RCC 7860 (cell line): ENCODE results near the gene SH3RF3.
"Not testable (repeated sequence)": the region's sequence is repeated elsewhere in the genome, so short reads cannot be mapped to it uniquely, and the experiment has no call there.

Source experiments
- DNase-seq: peaks from one replicate; pipeline ENCODE4 v3.0.0-alpha.2; 2015; ENCODE audit warnings: low spot score
- FAIRE-seq: peaks from 2 replicates; lab custom pipeline; 2012; peaks lifted over from hg19 to GRCh38; lab: Jason Lieb, UNC

The SH3RF3 gene

DNA sequence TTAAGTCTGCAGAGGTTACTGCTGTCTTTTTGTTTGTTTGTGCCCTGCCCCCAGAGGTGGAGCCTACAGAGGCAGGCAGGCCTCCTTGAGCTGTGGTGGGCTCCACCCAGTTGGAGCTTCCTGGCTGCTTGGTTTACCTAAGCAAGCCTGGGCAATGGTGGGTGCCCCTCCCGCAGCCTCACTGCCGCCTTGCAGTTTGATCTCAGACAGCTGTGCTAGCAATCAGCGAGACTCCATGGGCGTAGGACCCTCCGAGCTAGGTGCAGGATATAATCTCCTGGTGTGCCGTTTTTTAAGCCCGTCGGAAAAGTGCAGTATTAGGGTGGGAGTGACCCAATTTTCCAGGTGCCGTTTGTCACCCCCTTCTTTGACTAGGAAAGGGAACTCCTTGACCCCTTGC, 11.8 kb upstream of the SH3RF3 start:
- not testable (repeated sequence) for DNase-seq, FAIRE-seq

DNA sequence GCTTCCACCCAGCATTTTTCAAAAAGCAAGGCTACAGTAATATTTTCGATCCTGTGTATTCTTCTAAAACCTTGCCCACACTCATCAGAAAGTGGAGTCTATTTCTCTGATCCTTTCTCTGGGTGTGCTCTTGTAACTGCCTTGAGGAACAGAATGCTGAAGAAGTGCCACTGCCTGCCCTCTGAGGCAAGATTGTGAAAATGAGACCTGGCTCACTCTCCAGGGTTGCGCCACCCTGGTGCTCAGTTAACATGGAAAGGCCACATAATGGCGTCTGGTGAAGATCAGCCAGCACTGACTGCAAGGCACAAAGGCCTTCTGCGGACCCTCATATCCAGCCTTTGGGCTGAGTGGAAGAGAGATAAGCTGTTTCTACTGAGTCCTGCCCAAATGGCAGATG, 11.2 kb upstream of the SH3RF3 start:
- no peak for FAIRE-seq
- DNase-seq: no peak

DNA sequence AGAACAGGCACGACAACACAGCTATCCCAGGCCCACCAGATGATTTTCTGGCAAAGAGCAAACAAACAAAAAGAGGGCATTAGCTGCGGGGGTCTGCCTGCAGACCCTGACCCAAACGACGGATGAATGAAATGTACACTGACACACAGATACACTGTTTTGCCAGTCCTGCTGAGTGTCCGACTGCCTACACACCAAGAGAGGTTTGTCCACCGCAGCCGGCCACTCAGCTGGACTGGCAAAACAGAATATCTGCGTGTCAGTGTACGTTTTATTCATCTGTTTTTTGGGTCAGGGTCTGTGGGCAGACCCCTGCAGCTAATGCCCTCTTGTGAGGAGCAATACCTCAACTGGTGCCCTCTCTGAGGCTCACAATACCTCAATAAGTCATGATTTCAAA, 10.7 kb upstream of the SH3RF3 start:
- FAIRE-seq: no peak

DNA sequence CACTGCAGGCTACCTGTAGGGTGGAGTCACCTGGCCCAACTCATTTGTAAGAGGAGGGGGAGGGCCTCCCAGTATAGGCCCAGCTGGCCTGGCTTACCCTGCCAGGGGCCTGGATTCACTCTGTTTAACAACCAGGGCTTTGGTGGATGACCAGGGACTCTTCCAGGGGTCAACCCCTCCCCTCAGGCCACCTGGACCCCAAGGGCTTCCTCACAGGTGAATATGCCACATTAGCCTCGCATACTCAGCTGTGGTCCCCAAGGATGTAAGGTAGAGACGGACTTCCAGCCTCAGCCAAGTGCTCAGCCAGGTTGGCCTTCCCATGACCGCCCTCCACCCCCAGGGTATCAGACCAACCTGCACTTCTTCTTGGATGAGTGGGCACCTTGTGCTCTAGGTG, 8.8 kb upstream of the SH3RF3 start:
- DNase-seq (no peak), FAIRE-seq (no peak)

More for the DNA sequence above, 10.7 kb upstream of the SH3RF3 start:
- DNase-seq: no peak

DNA sequence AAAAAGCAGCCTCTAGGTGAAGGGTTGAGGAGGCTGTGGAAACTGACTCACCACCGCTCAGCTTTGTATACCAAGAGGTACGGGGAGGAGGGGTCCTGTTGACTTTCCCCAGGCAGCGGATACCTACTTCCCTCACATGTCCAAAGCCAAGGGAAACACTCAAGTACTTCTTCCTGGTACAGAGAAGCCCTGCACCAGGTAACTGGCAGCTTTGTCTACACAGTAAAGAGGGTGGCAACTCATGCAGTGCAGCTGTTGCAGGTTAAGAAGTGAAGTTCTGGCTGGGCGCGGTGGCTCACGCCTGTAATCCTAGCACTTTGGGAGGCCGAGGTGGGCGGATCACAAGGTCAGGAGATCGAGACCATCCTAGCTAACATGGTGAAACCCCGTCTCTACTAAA, 8.3 kb upstream of the SH3RF3 start:
- FAIRE-seq, DNase-seq: not testable (repeated sequence)

DNA sequence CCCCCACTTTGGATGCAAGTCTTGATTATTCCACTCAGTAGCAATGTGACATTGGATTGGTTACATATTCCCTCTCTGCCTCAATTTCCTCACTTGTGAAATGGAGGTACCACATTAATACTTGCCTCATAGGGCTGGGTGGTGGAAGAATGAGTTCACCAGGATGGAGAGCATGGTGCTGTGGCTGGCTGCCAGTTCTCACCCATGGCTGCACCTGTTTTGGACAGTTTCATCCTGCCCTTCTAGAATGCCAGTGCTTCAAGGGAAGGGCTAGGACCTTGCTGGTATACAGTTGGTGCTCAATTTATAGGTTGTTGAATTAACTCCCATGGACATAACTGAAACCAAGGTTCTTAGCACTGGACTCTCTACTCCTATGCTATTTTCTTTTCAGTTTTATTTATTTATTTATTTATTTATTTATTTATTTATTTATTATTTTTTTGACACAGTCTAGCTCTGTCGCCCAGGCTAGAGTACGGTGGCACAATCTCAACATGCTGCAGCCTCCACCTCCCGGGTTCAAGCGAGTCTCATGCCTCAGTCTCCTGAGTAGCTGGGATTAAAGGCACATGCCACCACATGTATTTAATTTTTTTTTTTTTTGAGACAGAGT, 5.3 kb upstream of the SH3RF3 start:
- FAIRE-seq: no peak
- DNase-seq: no peak

DNA sequence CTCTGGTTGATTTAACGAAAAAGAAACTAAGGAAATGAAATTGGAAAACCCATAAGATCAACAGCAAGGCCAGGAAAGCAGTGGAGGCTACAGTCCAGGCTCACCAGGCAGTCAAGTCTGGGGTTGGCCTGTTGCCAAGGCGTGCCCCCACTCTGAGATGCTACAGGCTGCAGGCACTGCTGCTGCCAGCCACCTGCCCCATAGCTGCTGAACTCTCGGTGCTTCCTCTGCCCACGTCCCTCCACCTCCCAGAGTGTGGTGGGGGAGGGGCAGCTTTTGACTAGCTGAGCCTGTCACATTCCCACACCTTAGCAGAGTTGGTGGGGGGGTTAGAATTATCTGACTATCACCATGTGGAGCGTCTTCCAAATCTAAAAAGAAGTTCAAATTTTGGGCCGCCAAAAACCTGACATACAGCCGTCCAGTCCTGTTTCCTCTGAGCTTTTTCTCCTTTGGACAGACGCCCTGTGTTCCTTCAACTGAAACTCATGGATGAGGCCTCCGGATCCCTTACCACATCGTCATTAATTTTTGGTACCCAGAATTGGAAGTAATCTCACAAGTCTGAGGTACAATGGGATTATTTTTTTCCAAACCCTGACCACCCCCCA, 3.9 kb upstream of the SH3RF3 start:
- FAIRE-seq: no peak
- peak; percentile 14 for DNase-seq

DNA sequence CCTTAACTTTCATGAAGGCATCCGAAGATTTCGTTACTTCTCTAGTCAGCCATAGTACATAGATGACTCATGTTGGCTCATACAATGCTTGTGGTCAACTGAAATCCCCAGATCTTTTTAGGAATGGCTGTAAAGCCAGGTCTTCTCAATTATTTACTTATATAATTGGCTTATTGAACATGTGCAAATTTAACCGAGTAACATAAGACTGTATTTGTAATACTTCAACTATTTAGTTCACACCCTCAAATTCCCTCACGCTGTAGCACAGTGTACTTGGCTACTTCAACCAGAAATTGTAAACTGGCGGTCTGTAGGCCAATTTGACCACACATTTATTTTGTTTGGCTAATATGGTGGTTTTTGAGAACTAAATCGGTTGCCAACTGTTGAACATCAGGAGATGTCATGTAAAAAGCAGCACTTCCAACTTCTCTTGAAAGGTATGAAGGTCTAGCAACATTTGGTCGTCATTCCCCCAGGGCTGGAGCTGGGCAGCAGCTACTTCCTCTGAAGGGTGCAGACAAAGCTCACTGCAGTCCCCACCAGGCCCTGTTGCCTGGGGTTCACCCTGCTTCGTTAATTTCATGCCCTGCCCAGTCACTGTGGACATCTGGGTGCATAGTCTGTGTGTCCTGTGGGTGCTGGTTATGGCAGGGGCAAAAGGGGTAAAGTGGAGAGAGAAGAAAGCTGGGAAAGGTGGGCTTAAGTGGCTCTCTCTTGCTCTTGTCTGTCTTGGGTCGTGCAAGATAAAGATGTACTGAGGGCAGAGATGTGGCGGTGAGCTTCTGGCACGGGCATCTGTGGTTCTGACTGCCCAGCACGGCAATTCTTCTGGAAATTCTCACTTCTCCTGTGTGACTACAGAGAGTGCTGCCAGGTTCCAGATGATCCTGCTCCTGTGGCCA, 3.2 kb upstream of the SH3RF3 start:
- peak; percentile 86 for FAIRE-seq
- DNase-seq: peak; percentile 83

DNA sequence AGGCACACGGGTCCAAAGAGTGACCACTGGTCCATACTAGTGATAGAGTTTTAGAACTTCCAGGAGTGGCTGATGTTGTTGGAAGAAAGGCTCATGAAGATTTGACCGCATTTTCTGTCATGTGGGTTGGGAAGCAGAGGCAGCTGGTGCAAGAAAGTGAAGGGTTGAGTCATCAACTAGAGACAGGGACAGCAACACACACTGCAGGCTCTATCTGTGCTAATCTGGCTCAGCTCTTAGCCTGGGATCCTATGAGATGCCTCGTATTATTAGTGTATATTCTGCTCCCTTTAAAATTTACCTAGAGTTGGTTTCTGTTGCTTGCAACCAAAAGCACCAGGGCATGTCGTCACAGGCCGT, 2.5 kb upstream of the SH3RF3 start:
- no peak for FAIRE-seq
- DNase-seq: peak; percentile 57

DNA sequence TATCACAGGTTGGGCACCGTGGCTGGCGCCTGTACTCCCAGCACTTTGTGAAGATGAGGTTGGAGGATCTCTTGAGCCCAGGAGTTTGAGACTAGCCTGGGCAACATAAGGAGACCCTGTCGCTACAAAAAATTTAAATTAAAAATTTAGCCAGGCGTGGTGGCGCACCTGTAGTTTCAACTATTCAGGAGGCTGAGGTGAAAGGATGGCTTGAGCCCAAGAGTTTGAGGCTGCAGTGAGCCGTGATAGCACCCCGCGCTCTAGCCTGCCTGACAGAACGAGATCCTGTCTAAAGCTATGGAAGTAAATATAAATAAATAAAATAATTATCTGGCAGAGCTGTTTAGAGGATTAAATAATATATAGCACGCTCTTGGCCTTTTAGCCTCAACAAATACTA, 1.4 kb upstream of the SH3RF3 start:
- DNase-seq (no peak), FAIRE-seq (no peak)

DNA sequence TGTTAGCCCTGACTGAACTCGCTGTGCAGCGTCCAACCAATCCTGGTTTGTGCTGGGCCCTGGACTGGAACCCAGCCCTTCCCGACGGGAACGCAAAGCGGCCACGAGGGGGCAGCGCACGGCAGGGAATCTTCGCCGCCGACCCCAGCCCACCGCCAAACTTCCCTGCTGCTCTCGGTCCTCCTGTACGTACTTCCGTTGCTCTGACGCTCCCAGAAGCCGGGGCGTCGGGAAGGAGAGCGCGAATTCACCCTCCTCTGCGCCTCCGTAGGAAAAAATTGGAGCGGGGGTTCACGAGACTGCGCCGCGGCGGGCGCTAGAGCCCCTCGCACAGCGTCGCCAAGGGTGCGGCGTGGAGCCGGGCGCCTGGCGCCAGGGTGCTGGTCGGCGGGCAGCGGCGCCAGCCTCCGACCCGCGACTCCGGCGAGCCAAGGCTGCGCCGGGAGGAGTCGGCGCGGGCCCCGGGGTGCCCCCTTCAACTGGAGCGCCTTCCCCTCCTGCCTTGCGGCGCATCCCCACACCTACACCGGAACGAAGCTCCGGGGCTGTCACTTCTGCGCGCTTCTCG, 873 bp upstream of the SH3RF3 start:
- no peak for FAIRE-seq
- DNase-seq: no peak

DNA sequence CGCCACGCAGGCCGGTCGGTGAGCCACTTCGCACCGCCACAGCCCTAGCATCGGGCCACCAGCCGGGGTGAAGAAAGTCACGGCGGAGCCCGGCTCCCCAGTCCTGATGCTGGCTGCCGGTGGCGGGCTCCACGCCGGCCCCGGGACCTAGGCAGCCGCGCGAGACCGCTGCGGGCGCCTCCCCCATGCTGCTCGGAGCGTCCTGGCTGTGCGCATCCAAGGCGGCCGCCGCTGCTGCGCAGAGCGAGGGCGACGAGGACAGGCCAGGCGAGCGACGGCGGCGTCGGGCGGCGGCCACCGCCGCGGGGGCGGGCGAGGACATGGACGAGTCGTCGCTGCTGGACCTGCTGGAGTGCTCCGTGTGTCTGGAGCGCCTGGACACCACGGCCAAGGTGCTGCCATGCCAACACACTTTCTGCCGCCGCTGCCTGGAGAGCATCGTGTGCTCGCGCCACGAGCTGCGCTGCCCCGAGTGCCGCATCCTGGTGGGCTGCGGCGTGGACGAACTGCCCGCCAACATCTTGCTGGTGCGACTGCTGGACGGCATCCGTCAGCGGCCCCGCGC, 433 bp downstream of the SH3RF3 start:
- no peak for DNase-seq

DNA sequence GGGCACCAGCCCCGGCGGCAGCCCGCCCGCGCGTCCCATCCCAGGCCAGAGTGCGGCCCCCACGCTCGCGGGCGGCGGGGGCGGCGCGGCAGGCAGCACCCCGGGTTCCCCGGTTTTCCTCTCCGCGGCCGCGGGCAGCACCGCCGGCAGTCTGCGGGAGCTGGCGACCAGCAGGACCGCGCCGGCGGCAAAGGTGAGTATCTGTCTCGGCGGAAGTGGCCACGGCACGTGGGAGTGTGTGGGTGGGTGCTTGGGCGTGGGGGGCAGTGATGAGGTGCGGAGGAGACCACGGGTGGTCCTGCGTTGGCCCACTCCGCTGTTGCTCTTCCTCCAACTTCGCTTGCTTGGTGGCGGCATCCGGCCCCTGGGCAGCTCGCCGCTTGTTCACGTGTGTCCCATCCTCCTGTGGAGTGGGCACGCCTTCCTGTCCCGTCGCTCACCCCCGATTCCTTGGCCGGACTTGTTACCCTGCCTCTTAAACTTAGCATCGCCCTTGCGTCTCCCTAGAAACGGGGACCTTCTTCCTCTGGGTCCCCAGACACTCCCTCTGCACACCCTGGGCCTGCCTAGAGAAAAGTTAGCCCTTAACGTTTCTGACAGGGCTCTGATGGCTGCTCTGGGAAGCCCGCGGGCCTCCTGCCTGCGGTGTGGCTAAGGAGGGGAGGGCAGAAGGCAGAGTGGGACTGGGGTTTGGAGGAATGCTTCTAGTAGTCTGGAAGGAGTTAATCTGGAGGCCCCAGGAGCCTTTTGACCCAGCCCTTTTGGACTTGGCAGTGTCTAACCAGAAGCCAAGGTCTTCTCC, 1.1 kb downstream of the SH3RF3 start:
- no peak for FAIRE-seq
- DNase-seq: no peak

More for the DNA sequence above, 433 bp downstream of the SH3RF3 start:
- no peak for FAIRE-seq

DNA sequence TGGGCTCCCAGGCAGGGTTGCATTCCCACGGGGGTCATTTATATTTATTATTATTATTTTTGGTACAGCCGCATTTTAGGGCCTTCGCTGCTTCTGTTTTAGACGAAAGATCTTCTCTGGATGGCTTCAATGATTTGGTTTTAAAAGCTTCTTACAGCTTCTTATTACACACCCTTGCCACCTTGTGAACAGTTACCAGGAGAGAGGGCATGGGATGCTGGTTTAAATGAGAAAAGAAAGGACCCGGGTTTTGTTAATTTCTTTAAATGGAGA, 1.7 kb downstream of the SH3RF3 start:
- FAIRE-seq: no peak
- DNase-seq: no peak

DNA sequence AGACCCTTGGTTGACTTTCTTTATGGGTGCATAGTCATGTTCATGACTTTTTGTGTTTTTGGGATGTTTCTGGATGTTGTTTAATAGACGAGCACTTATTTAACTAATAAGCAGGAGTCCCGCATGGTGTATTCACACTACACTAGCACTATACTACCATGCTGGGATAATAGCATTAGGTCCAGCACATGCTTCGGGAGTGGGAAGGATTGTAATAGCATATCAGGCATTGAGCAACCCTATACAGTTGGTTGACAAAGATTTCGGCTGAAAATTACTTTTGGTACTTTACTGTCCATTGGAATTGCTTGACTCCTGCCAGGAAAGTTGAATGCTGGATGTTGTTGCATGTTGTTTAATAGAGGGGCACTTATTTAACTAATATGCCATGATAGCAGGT, 2.8 kb downstream of the SH3RF3 start:
- no peak for DNase-seq
- FAIRE-seq: no peak

DNA sequence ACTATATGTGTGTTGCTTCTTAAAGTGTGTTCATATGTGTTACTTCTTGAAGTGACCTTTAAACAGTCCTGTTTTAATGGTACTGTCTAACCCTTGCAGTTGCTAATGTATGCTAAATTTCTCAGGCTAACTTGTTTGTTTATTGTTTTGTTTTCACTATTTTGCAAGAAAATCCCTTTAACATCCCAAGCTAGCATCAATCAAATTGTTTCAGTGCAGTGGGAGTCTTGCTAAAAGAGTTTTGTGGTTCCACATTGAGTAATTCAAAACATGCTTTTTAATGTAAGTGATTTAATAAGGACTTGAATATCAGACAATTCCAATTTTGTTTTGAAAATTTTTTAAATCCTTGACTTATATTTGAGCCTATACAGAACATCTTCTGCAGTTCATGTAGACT, 3.6 kb downstream of the SH3RF3 start:
- FAIRE-seq (no peak), DNase-seq (no peak)

DNA sequence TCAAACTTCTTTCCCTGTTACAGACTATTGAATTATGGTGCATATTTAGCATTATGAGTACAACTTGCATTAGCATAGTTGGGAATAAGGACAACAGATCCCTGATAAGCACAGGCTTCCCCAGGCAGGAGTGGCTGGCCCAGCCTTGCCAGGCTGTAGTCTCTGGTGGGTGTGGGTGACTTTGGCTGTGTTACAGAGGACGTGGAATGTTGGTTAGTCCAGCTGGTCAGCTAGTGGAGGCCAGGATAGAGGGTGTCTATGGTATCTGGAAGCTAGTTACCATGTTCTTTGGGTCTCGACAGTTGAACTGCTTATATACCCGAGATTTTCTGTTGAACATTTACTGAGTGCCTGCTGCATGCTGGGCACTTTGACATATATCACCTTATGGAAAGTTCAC, 4.7 kb downstream of the SH3RF3 start:
- DNase-seq (no peak), FAIRE-seq (no peak)

DNA sequence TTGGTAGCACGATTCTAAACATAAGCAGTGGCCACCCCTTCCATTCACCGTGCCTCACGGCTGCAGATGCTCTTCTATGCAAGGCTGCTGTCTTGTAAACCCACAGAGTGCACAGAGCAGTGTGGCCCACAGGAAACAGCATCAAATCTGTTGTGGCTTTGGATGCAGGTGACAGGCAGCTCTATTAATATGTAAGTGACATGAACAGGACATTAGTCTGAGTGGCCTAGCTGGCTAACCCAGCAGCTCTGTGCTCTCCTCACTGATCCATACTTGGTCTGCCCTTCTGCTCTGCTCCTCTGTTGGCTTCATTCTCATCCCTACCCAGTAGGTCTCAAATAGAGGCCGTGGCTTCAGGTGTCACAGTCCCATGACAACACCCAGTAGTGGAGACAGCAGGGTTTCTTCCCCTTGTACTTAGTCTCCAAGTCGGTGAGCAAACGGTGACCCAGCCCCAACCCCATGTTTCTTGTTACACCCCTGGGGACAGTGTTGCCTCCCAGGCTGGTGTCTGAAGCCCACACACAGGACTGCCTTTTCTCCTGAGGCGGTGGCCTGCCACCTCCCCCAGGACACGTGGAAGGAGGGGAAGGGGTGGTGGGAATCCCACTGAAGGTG, 5.8 kb downstream of the SH3RF3 start:
- FAIRE-seq: no peak
- no peak for DNase-seq

DNA sequence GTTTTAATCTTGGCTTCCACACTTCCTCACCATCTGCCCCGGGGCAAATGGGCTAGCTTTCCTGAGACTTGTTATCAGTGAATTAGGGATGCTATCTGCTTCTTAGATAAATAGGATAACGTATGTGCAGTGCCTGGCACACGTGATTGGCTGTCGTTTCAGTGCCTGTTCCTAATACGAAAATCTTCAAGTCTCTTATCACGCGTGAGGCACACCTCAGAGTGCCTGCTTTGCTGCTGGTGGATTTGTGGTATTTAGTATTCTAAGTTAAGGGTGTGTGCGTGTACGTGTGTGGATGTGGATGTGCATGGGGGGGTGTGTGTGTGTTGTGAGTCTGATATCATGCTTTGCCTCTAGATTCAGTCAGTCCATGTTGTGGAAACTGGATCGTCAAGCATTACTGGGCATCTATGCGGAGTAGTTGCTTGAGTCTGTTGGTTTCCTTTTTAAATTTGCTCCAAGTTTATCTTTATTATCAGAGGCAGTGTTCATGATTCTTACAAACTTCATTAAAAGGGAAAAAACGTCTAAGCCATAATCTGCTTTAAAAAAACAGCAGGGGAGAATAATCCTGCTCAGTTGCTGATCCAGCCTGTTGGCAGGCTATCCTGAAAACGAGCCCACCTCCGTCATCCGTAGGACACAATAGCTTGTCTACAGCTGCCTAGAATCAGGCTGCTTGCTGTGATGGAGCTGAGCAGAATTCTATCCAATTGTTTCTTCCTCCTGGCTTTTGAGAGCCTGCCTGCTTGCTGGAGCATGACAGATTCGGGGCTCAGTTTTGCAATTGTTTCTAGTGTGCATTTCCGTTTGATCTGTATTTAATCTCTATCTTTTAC, 6.6 kb downstream of the SH3RF3 start:
- no peak for FAIRE-seq

More for the DNA sequence above, 6.6 kb downstream of the SH3RF3 start:
- no peak for DNase-seq
